Lower lobe of right lung (tissue), 2 donors: Measurements from ENCODE around the gene PLA2G7. TPM values are rescaled to one million over a fixed set of nuclear protein-coding genes. Genes with fewer than 3 reads are reported as not detected.

Experiments used
- ATAC-seq, 2 donors: fragments of 200-7000 bp; cut with Tn5 transposase; one replicate each; pipeline ENCODE4 v1.9.1; 2020 to 2022; ENCODE audit warnings: mild to moderate bottlenecking in 2 of 2, moderate library complexity in 2 of 2
- DNase-seq: peaks from one replicate; pipeline ENCODE4 v3.0.0-alpha.2; 2020
- H3K27ac ChIP-seq: fragments of 200-600 bp; one replicate; pipeline ENCODE4 v1.8.0; 2022
- H3K27me3 ChIP-seq: fragments of 200-600 bp; one replicate; pipeline ENCODE4 v1.8.0; 2022; ENCODE audit warnings: low read depth
- H3K36me3 ChIP-seq: fragments of 200-600 bp; one replicate; pipeline ENCODE4 v1.8.0; 2022; ENCODE audit warnings: mild to moderate bottlenecking
- H3K4me1 ChIP-seq: fragments of 200-600 bp; one replicate; pipeline ENCODE4 v1.8.0; 2022
- H3K4me3 ChIP-seq: fragments of 200-600 bp; one replicate; pipeline ENCODE4 v1.8.0; 2022; ENCODE audit warnings: mild to moderate bottlenecking
- H3K9me3 ChIP-seq: fragments of 200-600 bp; one replicate; pipeline ENCODE4 v1.8.0; 2022
- intact Hi-C: fragments of 100-400 bp; cut with DNase I; formaldehyde crosslinking; loops from one replicate; pipeline ENCODE4 v1.11.0; 2022
- total RNA-seq: library from RNA; stranded (reverse); fragmentation: NEBNext Ultra II Directional; extraction: Animal tissue kit (Norgen Biotek cat#: 25700); gene quantifications from one replicate; pipeline ENCODE4 v1.2.1, GENCODE V29; 2021
- TF ChIP-seq, protein P1 (sequence below): fragments of 200-600 bp; IDR thresholded peaks from one replicate; pipeline ENCODE4 v1.8.0; 2022; ENCODE audit warnings: antibody characterized with exemption, mild to moderate bottlenecking
- donor health status: DM: no; HTN: yes; CAD: no; lungs with severe emphysema.

Gene PLA2G7
- total RNA-seq, 1 donor from 2014 or later = 20.0 TPM

DNA sequence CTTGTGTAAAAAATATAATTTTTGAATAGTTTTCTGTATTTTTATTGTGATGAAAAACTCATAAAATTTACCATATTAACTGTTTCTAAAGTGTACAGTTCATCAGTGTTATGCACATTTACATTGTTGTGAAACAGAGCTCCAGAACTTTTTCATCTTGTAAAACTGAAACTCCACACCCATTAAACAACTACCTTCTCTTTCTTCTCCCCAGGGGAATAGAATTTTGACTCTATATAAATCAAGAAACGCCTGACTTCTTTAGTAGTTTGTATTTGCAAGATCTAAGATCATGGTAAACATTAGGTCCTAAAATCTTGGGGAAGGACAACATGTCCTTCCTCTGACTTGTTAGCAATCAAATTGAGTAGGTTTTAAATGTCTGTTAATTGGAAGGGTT lies 20.7 kb upstream of the PLA2G7 start:
- no peaks in the 10 kb centered on the region for H3K9me3 ChIP-seq
- intact Hi-C loops = no loop called here
- ATAC-seq (no peak), DNase-seq (no peak)
- TF ChIP-seq, protein P1, sequence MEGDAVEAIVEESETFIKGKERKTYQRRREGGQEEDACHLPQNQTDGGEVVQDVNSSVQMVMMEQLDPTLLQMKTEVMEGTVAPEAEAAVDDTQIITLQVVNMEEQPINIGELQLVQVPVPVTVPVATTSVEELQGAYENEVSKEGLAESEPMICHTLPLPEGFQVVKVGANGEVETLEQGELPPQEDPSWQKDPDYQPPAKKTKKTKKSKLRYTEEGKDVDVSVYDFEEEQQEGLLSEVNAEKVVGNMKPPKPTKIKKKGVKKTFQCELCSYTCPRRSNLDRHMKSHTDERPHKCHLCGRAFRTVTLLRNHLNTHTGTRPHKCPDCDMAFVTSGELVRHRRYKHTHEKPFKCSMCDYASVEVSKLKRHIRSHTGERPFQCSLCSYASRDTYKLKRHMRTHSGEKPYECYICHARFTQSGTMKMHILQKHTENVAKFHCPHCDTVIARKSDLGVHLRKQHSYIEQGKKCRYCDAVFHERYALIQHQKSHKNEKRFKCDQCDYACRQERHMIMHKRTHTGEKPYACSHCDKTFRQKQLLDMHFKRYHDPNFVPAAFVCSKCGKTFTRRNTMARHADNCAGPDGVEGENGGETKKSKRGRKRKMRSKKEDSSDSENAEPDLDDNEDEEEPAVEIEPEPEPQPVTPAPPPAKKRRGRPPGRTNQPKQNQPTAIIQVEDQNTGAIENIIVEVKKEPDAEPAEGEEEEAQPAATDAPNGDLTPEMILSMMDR = no peak
- no peak overlapping the region for H3K27ac ChIP-seq
- peaks cover 4% of the 10 kb centered on the region for H3K4me1 ChIP-seq
- H3K36me3 ChIP-seq = no peaks in the 10 kb centered on the region
- no peaks in the 10 kb centered on the region for H3K27me3 ChIP-seq
- H3K4me3 ChIP-seq = no peak overlapping the region

DNA sequence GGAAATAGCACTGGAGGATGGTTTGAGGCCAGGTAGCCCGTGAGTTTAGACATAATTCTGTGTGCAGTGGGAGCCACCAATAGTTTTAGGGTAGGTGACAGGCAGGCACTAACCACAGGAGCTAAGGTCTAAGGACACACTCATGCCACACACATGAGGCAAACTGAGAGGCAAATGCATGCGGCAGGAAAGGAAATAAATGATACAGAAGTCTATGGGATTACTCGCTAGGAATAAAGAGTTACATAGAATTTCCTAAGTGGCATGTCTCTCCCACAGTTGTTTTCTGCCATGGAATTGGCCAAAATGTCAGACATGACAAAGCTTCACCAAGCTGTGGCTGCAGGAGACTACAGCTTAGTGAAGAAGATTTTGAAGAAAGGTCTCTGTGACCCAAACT lies 16.5 kb upstream of the PLA2G7 start:
- TF ChIP-seq, protein P1 = no peak
- Histone ChIP-seq H3K4me3 (no peak overlapping the region), H3K4me1 (peaks cover under 1% of the 10 kb centered on the region), H3K36me3 (no peaks in the 10 kb centered on the region), H3K27me3 (no peaks in the 10 kb centered on the region), H3K9me3 (no peaks in the 10 kb centered on the region), H3K27ac (no peak overlapping the region)
- ATAC-seq (no peak), DNase-seq (no peak)
- intact Hi-C loops = no loop called here

DNA sequence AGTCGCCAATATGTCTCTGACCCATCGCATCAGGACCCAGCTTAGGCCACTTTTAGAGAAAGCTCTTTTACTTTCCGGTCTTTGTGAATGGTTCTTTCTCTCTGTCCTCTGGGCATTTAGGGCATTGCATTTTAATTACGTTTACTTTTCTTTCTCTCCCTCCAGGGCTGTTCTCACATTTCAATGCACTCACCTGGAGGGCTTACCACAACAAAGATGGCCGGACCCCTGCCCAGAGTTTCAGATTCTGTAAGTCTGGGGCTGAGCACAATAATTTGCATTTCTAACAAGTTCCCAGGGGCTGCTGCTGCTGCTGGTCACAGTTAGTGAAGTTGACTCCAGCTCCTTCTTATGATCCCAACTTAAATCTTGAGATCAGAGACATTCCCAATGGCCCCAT lies 14.6 kb upstream of the PLA2G7 start:
- H3K4me1 ChIP-seq = no peaks in the 10 kb centered on the region
- no peaks in the 10 kb centered on the region for H3K27me3 ChIP-seq
- H3K36me3 ChIP-seq = no peaks in the 10 kb centered on the region
- ATAC-seq (no peak), DNase-seq (no peak)
- no peak overlapping the region for H3K4me3 ChIP-seq
- intact Hi-C loops = no loop called here
- H3K27ac ChIP-seq = no peak overlapping the region
- no peaks in the 10 kb centered on the region for H3K9me3 ChIP-seq
- TF ChIP-seq, protein P1 = no peak

- intact Hi-C loops = no loop called here
These were observed 13.8 kb upstream of the PLA2G7 start for GRCh38 chr6:46748940-46749503.

DNA sequence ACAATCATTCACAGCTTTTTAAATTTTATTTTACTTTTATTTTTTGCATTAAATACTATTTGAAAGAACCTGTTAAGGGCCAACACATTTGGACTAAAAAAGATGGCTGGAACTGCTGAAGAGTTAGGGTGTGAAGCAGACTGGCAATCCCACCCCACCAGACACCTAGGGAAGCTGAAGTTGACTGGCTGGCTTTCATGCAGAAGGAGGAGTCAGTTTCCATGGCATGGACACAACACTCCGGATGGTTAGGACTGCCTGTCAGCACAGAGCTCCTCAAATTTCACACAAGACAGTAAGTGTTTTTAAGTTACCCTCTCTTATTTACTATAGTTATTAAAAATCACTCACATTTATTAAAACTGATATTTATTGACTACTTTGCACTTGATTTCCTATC lies 11.5 kb upstream of the PLA2G7 start, which contains the start of gene ANKRD66:
Gene ANKRD66 (plus strand): TSS at position 238 of the 400 bp plus-strand sequence. CDS start 5,016 bp downstream, outside the sequence.
- intact Hi-C loops = no loop called here
- TF ChIP-seq, protein P1 = no peak
- Histone ChIP-seq H3K4me1 (no peaks in the 10 kb centered on the region), H3K36me3 (no peaks in the 10 kb centered on the region), H3K27me3 (no peaks in the 10 kb centered on the region), H3K4me3 (no peak within 1 kb of the TSS), H3K9me3 (no peaks in the 10 kb centered on the region), H3K27ac (no peak within 1 kb of the TSS)
- ATAC-seq (no peak), DNase-seq (no peak)

More at GRCh38 chr6:46748940-46749503, 13.8 kb upstream of the PLA2G7 start:
- H3K36me3 ChIP-seq = no peaks in the 10 kb centered on the region
- no peaks in the 10 kb centered on the region for H3K27me3 ChIP-seq
- H3K9me3 ChIP-seq = no peaks in the 10 kb centered on the region
- TF ChIP-seq, protein P1 = no peak
- no peak overlapping the region for H3K4me3 ChIP-seq
- no peak for ATAC-seq
- no peaks in the 10 kb centered on the region for H3K4me1 ChIP-seq
- H3K27ac ChIP-seq = no peak overlapping the region
- no peak for DNase-seq
